CD4-positive, alpha-beta T cell treated with Interleukin-4 for 1 hour (primary cell): ENCODE data around the gene NBEA.

Experiments used
- DNase-seq, 2 donors: peaks; one replicate each; pipeline ENCODE4 v3.0.0-alpha.2; 2020 to 2022

Gene NBEA

GRCh38 chr13:35179920-35180663 is 238.0 kb downstream of the NBEA start:
- DNase-seq: no peak

- no peak for DNase-seq
Measured at GRCh38 chr13:35190241-35190640, 248.2 kb downstream of the NBEA start.

- DNase-seq: no peak
Measured at GRCh38 chr13:35191883-35192282, 249.8 kb downstream of the NBEA start.

DNA sequence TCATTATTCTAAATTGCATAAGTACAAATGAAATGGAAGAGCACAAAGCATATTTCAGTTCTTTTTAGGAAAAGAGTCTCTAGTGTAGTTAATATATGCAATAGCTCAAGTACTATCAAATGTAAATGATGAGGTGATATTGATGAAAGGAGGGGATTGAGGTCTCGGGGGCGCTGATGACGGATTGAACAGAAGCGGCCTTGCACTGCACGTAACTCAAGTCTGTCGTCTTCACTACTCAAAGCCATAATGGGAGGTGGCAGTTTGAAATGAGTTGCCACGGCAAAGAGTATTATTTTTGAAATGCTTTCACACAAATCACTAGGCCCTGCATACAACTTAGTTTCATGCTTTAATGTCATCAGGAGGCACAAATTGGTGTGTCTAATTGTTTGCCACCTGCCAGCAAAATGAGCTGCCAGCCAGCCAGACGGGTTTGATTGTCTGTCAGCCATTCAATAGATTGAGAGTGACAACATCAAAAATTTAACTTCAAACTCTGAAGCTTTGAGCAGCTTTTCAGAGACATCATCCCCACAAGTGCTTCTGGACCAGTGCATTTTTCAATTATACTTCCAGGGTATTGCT is 256.6 kb downstream of the NBEA start:
- DNase-seq: no peak

GRCh38 chr13:35208587-35208986 is 266.5 kb downstream of the NBEA start:
- no peak for DNase-seq

GRCh38 chr13:35210261-35210660 is 268.2 kb downstream of the NBEA start:
- no peak for DNase-seq

DNA sequence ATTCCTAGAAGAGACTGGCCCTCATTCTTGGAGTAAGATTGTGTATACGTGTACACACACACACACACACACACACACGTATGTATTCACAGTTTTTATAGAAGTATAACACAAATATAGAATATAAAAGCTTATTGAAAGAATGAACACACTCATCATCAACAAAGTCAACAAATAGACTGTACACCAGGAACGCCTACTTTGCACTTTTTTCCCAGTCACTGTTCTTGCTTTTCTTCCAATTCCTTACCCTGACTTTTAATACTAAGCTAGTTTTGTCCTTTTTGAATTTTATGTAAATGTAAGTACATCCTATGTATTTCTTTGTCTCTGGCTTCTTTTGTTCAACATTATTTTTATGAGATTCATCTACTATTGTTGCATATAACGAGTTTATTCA is 269.9 kb downstream of the NBEA start:
- DNase-seq: no peak

DNA sequence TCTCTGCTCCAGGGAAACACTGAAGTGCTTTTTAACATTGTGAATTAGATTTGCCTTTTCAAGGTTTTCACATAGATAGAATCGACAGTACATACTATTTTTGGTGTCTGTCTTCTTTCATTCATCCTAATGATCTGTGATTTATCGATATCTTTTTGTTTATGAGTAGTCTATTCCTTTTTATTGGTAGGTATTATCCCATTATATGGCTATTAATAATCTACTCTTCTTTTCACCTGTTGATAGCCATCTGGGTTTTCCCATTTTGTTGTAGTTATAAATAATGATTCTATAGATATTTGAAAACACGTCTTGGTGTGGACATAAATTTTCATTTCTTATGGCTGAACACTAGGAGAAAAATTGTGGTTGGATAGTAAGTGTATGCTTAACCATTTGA is 271.8 kb downstream of the NBEA start:
- no peak for DNase-seq

- no peak for DNase-seq
Measured at GRCh38 chr13:35216131-35216530, 274.1 kb downstream of the NBEA start.

DNA sequence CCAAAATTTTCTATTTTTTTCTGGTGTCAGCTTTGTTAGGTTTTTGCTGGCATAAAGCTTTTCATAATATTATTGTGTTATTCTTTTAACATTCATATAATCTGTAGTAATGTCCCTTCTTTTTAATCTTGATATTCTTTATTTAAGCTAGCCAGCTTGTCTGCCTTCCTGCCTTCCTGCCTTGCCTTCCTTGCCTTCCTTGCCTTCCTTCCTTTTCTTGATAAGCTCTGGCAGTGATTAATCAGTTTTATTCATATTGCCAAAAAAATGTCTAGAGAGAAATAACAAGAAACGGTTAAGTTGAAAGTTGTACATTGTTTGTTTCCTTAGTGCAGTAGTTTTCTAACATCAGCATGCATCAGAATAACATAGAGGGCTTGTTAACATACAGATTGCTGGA is 277.0 kb downstream of the NBEA start:
- DNase-seq: no peak

DNA sequence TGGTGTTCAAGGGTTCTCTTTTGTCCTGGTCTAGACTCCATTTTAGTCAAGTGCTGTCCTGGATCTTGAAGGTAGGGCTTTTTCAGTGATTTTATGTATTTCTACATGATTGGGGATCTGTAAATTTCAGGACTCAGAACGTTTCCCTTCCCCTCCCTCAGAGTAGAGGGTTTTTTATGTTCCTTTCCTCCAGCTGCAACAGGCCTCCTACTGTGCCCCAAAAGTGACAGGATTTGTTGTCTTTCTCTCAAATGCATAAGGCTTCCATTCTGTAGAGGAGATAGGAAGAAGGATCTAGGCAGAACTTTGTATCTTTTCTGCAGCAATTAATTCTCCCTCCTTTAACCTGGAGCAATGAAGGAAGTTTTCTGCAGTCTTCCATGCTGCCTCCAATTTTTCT is 283.1 kb downstream of the NBEA start:
- no peak for DNase-seq

GRCh38 chr13:35225582-35225981 is 283.5 kb downstream of the NBEA start:
- no peak for DNase-seq

- DNase-seq: no peak
Measured at GRCh38 chr13:35228536-35228935, 286.5 kb downstream of the NBEA start.

DNA sequence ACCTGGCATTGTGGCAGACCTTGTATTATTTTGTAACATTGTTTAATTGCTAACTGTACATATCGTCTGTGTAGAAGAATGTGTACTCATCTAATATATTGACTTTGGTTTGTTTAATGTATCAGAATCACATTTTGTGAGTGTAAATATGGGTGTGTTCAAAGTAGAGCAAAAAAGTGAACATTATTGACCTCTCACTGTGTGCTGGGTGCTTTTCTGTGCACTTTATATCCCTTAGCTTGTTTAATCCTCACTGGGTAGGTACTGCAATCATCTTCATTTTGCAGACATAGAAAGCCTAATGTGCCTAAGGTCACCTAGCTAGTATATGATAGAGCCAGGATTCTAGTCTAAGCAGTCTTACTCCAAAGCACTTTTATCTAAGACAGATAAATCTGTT is 289.4 kb downstream of the NBEA start:
- DNase-seq: no peak

- no peak for DNase-seq
Measured at GRCh38 chr13:35238274-35238673, 296.2 kb downstream of the NBEA start.

DNA sequence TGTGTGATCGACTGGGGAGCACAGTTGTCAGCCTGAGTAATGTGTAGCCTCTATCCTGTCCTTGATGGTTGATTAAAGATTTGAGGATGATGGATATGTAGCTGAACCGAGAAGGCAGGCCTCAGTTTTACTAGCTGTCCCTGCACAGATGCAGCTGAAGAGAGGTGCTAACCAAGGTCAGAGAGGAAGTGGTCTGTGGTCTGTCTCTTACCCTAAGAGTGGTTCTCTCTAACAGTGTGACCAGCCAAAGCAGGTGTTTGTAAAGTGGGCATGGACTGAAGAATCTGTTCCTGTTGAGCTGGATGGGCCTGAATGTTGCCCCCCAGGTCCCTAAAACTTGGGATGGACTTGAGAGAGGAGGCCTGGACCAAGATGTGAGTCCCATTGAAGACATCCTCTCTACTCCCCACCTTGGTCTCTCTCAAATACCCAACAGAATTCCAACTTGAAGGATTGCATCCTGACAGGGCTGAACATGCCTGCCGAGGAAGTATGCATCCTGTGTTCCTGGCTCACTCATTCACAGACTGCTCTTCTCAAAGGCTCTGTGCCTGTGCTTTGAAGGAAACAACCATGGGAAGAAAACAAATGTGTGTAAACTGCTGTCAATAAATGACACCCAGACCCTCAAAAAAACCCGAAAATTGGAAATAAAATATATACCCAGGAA is 310.6 kb downstream of the NBEA start:
- no peak for DNase-seq

- no peak for DNase-seq
Measured at GRCh38 chr13:35255241-35255640, 313.2 kb downstream of the NBEA start.

- no peak for DNase-seq
Measured at GRCh38 chr13:35256459-35257148, 314.5 kb downstream of the NBEA start.

GRCh38 chr13:35260316-35260715 is 318.2 kb downstream of the NBEA start:
- DNase-seq: no peak

DNA sequence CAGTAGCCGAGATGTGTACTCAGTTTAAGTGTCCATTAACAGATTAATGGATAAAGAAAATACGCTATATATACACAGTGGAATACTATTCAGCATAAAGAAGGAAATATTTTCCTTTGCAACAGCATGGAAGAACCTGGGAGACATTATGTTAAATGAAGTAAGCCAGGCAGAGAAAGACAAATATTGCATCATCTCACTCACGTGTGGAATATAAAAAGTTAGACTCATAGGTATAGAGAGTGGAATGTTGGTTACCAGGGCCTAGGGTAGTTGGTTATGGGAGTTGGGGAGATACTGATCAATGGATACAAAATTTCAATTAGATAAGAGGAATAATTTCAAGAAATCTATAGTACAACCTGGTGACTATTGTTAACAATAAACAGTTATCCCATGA is 324.3 kb downstream of the NBEA start:
- DNase-seq: no peak

DNA sequence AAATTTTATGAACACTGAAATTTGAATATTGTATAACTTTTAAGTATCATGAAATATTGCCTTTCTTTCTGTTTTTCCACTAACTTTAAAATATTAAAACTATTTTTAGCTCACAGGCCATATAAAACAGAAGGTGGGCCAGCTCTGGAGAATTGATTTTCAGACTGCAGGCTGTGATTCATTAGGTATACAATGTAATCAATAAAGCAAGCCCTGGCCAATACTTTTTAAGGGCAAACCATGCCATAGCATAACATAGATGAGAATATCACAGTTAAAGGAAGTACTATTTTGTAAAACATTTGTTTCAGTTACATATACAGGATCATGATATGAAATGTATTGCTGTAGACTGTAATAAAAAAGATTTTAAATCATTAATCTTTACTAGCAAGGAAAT is 336.8 kb downstream of the NBEA start:
- no peak for DNase-seq

- no peak for DNase-seq
Measured at GRCh38 chr13:35279500-35279899, 337.4 kb downstream of the NBEA start.

DNA sequence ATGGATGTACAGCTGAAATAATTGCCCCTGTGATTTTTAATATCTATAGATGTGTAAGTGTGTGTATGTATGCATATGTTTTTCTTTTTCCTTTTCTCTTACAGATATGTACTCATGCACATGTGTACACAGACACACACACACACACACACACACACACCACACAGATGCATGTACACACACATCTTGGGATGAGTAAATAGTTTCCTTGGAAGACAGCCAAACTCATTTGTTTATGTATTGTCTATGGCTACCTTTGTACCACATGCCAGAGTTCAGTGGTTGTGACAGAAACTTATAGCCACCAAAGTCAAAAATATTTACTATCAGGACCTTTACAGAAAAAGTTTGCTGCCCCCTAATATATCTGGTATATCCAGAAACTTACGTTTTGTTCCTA is 341.8 kb downstream of the NBEA start:
- no peak for DNase-seq

DNA sequence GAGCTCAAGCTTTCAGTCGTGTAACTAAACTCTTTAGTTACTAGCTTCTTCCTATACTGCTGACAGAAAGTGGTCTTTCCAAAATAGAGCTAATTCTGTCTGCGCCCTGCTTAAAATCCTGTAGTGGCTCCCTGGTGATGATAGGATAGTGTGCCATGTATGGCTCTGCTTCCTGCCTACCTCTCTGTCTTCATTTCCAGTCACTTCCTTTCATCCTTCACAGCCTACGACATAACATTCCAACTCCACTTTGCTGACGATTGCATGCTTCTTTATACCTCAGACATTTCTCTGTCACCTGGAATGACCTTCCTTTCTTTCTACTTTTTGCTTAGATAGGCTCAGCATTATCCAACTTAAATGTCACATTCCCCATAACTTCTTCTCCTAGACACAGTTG is 343.6 kb downstream of the NBEA start:
- no peak for DNase-seq
